HG03066 (cell line): ENCODE measurements around the gene ADGRF3.
"Not testable (repeated sequence)": the region's sequence is repeated elsewhere in the genome, so short reads cannot be mapped to it uniquely, and the experiment has no call there.

Source experiments
- ATAC-seq: cut with Tn5 transposase; IDR thresholded peaks from one replicate; pipeline ENCODE4 v1.9.1; 2021; ENCODE audit warnings: low read depth; ENCODE audit not compliant: unreplicated experiment

The ADGRF3 gene, protein sequence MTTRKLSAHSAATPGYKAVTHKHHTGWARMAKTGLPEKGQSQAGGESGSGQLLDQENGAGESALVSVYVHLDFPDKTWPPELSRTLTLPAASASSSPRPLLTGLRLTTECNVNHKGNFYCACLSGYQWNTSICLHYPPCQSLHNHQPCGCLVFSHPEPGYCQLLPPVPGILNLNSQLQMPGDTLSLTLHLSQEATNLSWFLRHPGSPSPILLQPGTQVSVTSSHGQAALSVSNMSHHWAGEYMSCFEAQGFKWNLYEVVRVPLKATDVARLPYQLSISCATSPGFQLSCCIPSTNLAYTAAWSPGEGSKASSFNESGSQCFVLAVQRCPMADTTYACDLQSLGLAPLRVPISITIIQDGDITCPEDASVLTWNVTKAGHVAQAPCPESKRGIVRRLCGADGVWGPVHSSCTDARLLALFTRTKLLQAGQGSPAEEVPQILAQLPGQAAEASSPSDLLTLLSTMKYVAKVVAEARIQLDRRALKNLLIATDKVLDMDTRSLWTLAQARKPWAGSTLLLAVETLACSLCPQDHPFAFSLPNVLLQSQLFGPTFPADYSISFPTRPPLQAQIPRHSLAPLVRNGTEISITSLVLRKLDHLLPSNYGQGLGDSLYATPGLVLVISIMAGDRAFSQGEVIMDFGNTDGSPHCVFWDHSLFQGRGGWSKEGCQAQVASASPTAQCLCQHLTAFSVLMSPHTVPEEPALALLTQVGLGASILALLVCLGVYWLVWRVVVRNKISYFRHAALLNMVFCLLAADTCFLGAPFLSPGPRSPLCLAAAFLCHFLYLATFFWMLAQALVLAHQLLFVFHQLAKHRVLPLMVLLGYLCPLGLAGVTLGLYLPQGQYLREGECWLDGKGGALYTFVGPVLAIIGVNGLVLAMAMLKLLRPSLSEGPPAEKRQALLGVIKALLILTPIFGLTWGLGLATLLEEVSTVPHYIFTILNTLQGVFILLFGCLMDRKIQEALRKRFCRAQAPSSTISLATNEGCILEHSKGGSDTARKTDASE

DNA sequence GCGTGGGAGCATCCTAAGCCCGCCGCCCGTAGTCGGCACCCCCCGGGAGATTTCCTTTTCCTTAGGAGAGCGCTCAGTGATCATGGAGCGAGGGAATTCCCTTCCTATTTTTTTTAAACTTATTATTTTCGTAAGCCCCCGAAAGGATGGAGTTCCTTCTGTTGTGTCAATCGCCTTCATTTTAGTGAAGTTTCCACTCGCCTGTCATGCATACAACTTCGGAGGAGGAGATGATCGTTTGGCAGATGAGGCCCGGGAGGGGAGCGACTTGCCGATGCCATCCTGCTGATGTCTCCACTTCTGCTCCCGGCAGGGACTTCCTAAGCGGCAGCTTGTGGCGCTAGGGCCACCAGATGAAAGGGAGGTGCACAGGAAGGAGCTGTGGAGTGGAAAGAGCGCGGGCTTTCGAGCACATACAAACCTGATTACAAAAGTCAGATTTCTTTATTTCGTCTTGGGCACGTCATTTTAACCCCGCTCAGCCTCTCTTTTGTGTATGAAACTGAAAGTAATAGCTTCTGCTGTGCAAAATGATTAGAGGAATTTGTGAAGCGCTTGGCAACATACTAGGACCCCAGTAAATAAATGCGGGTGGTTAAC, at the start of gene ADGRF3:
TSS of gene ADGRF3 (minus strand) at position 336 of the 600 bp plus-strand sequence. CDS start 555 bp downstream, outside the sequence.
- ATAC-seq = no peak

DNA sequence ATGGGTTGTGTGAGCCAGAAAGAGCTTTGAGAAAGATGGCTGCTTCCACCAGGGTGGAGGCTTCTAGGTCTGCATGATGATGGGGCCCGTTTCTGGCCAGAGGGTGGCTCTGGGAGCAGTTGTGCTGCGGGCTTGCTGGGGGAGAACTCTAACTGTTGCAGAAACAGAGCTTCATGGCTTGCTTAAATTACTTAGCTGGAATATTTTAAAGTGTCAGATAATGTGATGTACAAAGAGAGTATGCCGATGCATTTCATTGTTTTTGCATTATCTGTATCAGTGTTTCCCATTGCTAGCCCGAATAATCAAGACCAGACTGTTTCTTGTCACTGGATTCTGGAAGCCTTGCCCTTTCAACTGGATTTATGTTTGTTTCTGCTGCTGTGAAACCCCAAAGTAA, 48.8 kb upstream of the ADGRF3 start:
- ATAC-seq = no peak

DNA sequence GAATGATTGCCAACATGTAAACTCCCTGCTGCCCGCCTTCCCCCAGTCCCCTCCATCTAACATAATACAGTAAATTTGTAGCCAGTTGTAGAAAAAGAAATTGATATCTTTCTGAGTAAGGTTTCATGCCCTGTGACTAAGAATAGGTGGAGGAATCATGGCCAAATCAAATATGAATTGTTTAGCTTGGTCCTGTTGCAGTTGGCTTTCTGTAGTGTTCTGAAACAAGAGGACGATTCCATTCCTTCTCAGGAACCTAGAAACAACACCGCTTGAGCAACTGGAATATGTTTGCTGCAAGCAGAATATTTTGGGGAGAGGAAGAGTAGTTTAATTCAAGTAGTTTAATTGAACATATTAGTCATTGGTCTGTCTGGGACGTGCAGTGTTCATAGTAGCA, 48.1 kb upstream of the ADGRF3 start:
- ATAC-seq = no peak

DNA sequence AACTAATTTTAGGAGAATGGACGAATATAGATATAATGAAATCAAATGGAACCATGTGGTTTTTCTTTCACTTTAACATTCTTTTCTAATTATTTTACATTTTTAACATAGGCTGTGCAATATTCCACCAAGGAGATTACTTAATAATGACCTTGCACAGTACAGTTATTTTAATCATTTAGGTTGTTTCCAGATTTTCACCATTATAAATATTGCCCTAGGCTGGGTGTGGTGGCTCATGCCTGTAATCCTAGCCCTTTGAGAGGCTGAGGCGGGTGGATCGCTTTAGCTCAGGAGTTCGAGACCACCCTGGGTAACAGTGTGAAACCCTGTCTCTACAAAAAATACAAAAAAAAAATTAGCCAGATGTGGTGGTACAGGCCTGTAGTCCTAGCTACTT, 40.6 kb upstream of the ADGRF3 start:
- ATAC-seq = no peak

DNA sequence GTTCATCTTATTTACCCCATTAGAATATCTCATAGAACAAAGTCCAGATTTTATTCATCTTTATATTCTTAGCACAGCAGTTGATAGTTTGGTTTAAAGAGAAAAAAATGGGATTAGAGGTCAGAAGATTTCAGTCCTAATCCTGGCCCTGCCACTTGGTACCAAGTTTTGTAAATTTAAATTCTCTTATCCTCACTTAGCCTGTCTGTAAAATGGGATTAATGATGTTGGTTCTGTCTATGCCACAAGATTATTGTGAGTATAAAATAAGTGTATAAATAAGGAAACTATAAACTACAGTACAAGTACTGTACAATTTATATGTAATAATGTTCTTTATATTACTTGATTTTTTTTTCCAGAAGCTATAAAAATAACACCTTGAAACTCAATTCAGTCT, 38.0 kb upstream of the ADGRF3 start:
- no peak for ATAC-seq

DNA sequence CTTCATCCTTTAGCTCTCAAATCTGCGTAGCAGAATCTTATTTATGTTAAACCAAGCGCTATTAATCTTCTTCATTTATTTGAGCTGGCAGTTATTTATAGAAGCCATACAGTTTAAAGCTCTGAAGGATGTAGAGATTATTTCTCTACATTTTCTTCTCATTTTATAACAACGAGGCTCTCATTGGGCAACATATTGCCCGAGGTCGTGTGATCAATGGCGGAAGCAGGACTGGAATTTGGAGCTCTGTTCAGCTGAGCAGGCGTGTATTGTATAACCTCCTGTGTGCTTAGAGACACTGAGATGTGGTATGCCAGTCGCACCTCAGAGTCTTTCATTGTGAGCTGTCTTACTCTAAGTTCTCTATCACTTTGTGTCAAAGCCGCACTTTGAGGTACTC, 37.6 kb upstream of the ADGRF3 start:
- no peak for ATAC-seq

DNA sequence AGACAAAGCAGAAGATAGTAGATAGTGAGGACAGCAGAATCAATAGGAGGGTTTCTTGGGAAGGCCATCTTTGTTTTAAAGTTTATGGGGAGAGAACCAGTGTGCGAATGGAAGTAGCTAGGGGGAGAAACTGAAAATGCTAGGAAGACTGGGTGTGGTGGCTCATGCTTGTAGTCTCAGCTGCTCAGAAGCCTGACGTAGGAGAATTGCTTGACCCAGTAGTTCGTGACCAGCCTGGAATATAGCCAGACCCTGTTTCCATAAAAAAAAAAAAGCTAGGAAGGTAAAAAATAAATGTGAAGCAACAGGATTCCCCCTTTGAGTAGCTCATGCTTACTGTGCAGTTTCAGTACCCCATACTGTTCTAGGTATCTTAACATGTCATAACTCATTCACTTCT, 36.0 kb upstream of the ADGRF3 start:
- no peak for ATAC-seq

DNA sequence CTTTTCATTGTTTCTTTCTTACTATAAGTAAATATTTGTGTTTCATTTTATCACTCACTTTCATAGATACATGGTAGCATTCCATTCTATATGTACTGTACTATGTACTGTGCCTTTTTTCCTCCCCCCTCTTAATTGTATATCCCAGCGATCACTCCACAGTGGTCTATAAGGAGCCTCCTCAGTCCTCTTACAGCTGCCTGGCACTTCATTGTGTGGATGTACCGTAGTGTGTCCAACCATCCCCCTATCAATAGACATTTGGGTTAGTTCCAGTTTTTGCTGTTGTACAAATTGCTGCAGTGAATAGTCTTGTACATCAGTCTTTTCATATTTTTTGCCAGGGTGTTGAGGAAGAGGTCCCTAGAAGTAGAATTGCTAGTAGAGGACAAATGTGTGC, 33.7 kb upstream of the ADGRF3 start:
- ATAC-seq = no peak

DNA sequence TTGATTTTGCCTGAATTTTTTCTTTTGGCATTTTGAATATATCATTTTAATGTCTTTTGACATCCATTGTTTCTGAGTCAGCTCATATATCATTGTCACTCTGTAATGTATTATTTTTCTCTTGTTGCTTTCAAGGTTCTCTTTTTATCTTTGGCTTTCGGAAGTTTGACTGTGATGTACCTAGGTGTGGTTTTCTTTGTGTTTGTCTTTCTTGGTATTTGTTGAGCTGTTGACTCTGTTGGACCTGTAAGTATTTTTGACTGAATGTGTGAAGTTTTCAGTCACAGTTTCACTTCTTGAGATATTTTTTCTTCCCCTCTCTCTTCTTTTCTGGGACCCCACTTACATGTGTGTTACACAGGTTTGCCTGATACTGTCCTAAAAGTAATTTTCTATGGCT, 30.2 kb upstream of the ADGRF3 start:
- ATAC-seq = no peak

DNA sequence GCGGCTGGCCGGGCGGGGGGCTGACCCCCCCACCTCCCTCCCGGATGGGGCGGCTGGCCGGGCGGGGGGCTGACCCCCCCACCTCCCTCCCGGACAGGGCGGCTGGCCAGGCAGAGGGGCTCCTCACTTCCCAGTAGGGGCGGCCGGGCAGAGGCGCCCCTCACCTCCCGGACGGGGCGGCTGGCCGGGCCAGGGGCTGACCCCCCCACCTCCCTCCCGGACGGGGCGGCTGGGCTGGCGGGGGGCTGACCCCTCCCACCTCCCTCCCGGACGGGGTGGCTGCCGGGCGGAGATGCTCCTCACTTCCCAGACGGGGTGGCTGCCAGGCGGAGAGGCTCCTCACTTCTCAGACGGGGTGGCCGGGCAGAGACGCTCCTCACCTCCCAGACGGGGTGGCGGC, 24.3 kb upstream of the ADGRF3 start:
- ATAC-seq = not testable (repeated sequence)

DNA sequence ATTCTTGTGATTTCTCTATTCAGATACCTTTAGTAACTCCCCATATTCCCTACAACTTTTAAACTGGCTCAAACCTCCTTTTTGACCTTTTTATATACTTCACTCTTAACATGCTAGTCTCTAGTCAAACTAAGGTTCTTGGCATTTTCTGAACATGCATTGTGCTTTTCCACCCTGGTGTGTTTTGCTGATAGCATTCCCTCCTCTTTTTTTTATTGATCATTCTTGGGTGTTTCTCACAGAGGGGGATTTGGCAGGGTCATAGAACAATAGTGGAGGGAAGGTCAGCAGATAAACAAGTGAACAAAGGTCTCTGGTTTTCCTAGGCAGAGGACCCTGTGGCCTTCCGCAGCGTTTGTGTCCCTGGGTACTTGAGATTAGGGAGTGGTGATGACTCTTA, 23.1 kb upstream of the ADGRF3 start:
- not testable (repeated sequence) for ATAC-seq

DNA sequence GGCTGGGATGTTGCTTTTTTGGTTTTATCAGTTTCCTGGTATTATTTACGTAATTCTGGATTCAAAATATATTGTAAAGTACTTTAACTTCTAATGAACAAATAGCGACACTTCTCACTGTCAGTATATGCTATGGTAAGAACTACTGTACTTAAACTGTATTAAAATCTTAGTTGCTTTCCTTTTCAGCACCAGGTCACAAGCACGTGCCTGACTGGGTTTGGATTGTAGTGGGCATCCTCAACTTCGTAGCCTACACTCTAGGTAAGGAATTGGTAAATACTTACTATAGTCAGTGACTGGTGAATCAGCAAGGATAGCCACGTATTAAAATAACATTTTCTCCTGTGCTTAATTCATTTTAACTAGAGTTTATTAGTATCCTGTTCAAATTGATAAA, 20.4 kb upstream of the ADGRF3 start:
- no peak for ATAC-seq

DNA sequence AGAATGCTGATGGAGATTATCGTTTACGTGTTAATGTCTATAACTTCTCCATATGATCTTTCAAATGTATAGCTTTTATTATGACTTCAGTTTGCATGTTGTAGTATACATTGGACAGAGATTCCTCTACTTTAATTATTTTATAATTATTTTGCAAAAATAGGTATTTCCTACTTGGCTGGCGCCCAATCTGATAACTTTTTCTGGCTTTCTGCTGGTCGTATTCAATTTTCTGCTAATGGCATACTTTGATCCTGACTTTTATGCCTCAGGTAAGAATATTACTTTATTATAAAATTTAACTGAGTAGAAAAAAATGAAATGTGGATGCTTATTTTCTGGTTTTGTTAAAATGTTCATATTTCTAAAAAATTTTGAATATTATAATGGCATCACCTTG, 18.1 kb upstream of the ADGRF3 start:
- ATAC-seq = no peak

DNA sequence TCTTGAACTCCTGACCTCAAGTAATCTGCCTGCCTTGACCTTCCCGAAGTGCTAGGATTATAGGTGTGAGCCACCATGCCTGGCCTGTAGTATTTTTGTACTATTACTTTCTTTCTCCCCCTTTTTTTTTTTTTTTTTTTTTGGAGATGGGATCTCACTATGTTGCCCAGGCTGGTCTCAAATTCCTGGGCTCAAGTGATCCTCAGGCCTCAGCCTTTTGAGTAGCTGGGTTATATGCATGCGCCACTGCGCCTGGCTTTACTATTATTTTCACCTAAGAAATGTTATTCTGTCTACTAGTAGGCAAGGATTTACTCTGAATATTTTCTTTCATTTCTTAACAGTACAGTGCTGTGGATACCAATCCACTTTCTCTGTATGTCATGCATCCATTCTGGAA, 17.4 kb upstream of the ADGRF3 start:
- ATAC-seq = no peak

DNA sequence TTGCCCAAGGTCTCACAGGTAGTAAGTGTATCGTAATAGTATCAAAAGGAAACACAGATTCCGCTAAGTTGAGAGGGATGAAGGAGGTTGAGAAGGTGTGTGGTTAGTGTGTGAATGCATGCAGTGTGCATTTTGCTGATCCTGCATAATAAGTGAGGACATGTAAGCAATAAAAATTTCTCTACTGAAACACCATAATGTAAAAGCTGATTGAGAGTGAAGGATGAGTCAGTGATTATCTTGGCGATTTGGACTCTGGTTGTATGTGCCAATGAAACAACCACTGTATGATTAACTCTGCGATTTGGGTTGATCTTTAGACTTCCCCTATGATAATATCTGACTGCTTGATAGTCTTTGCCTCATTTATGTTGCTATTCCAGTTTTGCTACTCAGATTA, 16.7 kb upstream of the ADGRF3 start:
- no peak for ATAC-seq

DNA sequence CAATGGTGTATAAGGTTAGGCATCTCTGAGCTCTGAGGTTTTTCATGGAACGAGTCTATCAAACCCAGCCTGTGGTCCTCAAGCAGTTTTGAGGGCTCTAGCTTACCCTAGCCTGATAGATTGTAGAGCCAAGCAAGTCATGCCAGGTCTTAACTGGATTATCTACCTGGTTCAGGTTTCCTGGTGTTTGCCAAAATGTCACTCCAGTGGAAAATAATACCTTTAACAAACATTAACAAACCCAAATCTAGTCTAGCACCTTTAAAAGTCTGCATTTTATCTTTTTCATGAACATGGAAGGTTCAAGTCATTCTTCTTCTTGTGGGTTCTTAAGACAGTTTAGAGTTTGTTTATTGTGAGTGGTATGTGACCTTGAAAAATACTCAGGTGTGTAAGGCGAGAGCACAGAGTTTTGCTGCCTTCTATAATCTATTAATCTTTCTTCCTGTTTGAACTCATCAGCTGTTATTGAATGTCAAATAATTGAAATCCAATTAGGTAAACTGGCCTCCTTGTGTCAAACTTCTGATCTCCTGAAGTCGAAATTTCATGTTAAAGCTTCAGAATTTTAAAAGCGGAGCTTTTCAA, 13.4 kb upstream of the ADGRF3 start:
- ATAC-seq = no peak

DNA sequence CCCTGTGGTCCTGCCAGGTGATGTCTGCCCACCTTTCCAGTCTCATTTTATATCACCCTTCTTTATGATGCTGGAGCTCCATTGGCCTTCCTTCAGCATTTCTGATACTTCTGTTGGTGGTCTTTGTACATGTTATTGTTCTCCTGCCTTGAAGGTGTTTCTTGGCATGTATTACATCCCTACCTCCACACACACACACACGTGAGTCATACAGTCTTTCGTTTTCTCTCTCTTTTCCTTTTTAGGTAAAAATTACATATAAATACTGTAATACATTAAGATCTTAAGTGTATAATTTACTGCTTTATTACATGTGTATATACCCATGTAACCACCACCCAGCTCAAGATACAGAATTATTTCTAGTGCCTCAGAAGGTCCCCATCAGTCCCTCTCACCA, 10.2 kb upstream of the ADGRF3 start:
- ATAC-seq = no peak

DNA sequence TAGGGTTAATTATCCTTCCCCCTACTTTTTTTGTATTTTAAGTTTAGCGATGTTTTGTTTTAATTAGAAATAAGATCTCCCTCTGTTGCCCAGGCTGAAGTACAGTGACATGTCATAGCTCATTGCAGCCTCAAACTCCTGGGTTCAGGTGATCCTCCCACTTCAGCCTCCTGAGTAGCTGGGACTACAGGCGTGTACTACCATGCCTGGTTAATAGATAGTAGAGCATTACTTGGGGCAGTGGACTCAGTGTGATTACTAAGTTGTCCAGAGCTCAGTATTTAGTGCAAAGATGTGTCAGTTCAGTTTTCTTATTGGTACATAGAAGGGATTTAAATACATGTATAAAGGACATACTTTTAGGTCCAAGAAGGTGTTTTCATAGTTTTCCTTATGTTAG, 9.5 kb upstream of the ADGRF3 start:
- no peak for ATAC-seq

DNA sequence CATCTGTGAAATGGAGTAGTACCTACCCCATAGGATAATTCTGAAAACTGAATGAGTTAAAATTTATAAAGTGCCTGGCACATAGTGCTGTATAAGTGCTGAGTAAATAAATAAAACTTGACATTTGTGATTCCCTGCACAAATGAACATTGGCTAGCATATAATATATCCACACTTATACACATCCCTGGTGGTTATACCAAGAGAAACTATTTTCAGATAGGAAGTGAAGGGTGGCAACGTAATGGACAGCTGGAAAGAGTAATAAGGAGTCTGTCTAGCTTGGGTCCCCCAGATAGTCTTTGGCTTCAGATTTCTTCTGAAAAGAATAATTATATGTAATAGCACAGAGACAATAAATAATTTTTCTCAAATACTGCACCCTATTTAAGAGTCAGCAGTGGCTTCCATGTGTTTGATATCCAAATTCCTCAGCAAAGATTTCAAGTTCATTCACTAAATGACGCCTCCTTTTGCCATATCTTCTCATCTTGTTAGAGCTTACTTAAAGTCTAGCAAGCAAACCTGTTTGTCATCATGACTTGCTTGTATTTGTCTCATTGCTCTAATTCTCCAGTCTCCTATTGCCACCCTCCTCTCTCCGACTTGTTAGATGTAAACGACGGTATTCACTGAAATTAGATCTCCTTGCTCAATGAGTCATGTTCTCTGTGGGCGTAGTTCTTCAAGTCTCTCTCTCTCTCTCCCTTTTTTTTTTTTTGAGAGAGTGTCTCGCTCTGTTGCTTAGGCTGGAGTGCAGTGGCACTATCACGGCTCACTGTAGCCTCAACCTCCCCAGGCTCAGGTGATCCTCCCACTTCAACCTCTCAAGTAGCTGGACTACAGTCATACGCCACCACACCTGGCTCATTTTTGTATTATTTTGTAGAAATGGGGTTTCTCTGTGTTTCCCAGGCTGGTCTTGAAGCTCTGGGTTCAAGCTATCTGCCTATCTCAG, 8.7 kb upstream of the ADGRF3 start:
- ATAC-seq = no peak

DNA sequence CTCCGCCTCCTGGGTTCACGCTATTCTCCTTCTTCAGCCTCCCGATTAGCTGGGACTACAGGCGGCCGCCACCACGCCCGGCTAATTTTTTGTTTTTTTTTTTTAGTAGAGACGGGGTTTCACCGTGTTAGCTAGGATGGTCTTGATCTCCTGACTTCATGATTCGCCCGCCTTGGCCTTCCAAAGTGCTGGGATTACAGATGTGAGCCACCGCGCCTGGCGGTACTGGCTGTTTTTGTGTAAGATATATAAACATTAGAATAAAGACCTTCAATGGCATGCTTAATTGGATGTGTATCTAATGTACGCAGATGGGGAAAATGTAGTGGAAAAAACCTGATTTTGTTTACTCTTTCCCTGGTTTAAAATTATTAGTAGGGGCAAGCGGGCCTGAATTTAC, 7.9 kb upstream of the ADGRF3 start:
- ATAC-seq = not testable (repeated sequence)
